HG03521 (cell line): ENCODE results near the gene LCNL1.

Experiments used
- ATAC-seq: cut with Tn5 transposase; IDR thresholded peaks from one replicate; pipeline ENCODE4 v1.9.1; 2021; ENCODE audit warnings: mild to moderate bottlenecking, moderate library complexity; ENCODE audit not compliant: unreplicated experiment

LCNL1 gene

GRCh38 chr9:137009217-137009616, 26.4 kb downstream of the LCNL1 start:
- ATAC-seq, result no peak

- no peak for ATAC-seq
Observed at GRCh38 chr9:137009938-137010732, 27.3 kb downstream of the LCNL1 start.

GRCh38 chr9:137011156-137011555, 28.4 kb downstream of the LCNL1 start:
- ATAC-seq, result no peak

GRCh38 chr9:137011907-137012675, 29.3 kb downstream of the LCNL1 start:
- ATAC-seq, result no peak

- ATAC-seq, result no peak
Observed at GRCh38 chr9:137012694-137013570, 30.1 kb downstream of the LCNL1 start.

GRCh38 chr9:137013571-137013940, 30.8 kb downstream of the LCNL1 start:
- ATAC-seq, result no peak

- ATAC-seq, result no peak
Observed at GRCh38 chr9:137014166-137014565, 31.4 kb downstream of the LCNL1 start.

GRCh38 chr9:137014776-137015539, 32.2 kb downstream of the LCNL1 start:
- no peak for ATAC-seq

- no peak for ATAC-seq
Observed at GRCh38 chr9:137015540-137015930, 32.7 kb downstream of the LCNL1 start.

GRCh38 chr9:137015976-137016375, 33.2 kb downstream of the LCNL1 start:
- no peak for ATAC-seq

GRCh38 chr9:137016436-137016835, 33.6 kb downstream of the LCNL1 start:
- no peak for ATAC-seq

- no peak for ATAC-seq
Observed at GRCh38 chr9:137017071-137017470, 34.3 kb downstream of the LCNL1 start.

- ATAC-seq, result no peak
Observed at GRCh38 chr9:137017791-137018497, 35.2 kb downstream of the LCNL1 start.

- ATAC-seq, result no peak
Observed at GRCh38 chr9:137018761-137019559, 36.2 kb downstream of the LCNL1 start.

- no peak for ATAC-seq
Observed at GRCh38 chr9:137019891-137020683, 37.3 kb downstream of the LCNL1 start.

GRCh38 chr9:137020771-137021567, 38.2 kb downstream of the LCNL1 start:
- no peak for ATAC-seq

GRCh38 chr9:137021568-137021978, 38.8 kb downstream of the LCNL1 start:
- ATAC-seq, result no peak
